H1 (cell line): ENCODE data around the gene SLC25A17.

Source experiments
- GTF2F1 ChIP-seq: IDR thresholded peaks from 2 replicates; pipeline ENCODE4 v1.6.1; 2012; ENCODE audit warnings: low read depth, low read length, improper control_type of control experiment, borderline replicate concordance
- JUND ChIP-seq: IDR thresholded peaks from 2 replicates; pipeline ENCODE4 v1.6.1; 2011; ENCODE audit warnings: mild to moderate bottlenecking, improper control_type of control experiment, low read length
- NRF1 ChIP-seq: IDR thresholded peaks from 2 replicates; pipeline ENCODE4 v1.6.1; 2011; ENCODE audit warnings: mild to moderate bottlenecking, low read depth, low read length, improper control_type of control experiment
- POLR2AphosphoS5 ChIP-seq: IDR thresholded peaks from 2 replicates; pipeline ENCODE4 v1.6.1; 2011; ENCODE audit warnings: low read depth, low read length
- TAF7 ChIP-seq: optimal IDR thresholded peaks from 2 replicates; pipeline ENCODE3; 2011; ENCODE audit warnings: low read depth, mild to moderate bottlenecking, inconsistent platforms, low read length, moderate library complexity, borderline replicate concordance
- TF ChIP-seq, protein P1 (sequence below), 3 experiments: IDR thresholded peaks; 1 replicate in 2 of 3; 2 replicates in 1 of 3; pipeline versions ENCODE4 v1.5.1 to v1.6.1; 2011; ENCODE audit warnings: low read length in 3 of 3, mild to moderate bottlenecking in 3 of 3, inconsistent platforms in 2 of 3, low read depth in 1 of 3, moderate library complexity in 1 of 3; ENCODE audit not compliant: insufficient read depth in 1 of 3; ENCODE audit errors: control extremely low read depth in 1 of 3

- TF ChIP-seq, protein P1, sequence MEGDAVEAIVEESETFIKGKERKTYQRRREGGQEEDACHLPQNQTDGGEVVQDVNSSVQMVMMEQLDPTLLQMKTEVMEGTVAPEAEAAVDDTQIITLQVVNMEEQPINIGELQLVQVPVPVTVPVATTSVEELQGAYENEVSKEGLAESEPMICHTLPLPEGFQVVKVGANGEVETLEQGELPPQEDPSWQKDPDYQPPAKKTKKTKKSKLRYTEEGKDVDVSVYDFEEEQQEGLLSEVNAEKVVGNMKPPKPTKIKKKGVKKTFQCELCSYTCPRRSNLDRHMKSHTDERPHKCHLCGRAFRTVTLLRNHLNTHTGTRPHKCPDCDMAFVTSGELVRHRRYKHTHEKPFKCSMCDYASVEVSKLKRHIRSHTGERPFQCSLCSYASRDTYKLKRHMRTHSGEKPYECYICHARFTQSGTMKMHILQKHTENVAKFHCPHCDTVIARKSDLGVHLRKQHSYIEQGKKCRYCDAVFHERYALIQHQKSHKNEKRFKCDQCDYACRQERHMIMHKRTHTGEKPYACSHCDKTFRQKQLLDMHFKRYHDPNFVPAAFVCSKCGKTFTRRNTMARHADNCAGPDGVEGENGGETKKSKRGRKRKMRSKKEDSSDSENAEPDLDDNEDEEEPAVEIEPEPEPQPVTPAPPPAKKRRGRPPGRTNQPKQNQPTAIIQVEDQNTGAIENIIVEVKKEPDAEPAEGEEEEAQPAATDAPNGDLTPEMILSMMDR (IDR thresholded peaks at IDR 0.05; ENCODE audit: control extremely low read depth in 1 of 3, insufficient read depth in 1 of 3, low read depth in 1 of 3, low read length in 3 of 3), result no peak
- TF ChIP-seq GTF2F1 (no peak), NRF1 (no peak), JUND (no peak), TAF7 (no peak), POLR2AphosphoS5 (no peak)
These were observed 50.9 kb downstream of the SLC25A17 start for GRCh38 chr22:40768206-40768605.
